ENCODE data around the gene KCNIP4.

DNA sequence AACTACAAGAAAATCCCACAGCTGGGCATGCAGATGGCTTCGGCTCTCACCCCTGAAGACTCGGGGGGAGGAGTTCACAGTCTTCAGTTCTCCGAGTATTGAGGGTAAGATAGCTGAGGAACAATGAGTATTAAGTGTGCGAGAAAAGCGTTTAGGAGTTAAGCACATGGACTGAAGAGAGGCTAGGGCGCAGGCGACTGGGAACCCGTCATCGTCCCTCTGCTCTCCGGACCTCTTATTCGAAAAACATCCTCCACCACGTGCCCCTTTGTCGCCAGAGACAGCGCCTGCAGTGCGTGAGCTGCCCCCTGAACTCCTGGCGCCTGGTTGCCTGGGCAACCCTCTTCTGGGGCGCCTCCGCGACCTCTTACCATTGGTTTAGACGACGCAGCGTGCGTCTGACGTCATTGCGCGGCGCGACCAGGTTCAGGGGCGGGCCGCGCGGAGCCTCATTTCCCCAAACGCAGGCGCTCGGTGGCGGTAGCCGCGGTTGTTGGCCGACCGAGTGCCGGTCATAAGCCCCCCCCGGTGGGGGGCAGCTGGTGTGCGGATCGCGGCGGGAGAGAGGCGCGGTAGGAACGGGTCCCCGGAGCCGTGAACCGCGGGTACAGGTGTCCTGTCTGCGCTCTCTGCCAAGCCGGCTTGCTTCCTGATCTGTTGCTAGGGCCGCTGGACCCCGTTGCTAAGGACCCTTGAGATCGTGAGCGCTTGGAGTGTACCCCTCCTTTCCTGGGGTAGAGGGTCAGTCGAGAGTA, 1248.4 kb downstream of the KCNIP4 start, which contains the start of gene PACRGL:
- peak in 3 of 11 experiments; percentile 12 to 36 (median 18) for TF ChIP-seq CTCF (IDR thresholded peaks at IDR 0.05 in 8 of 11, conservative IDR thresholded peaks at IDR 0.05 in 3 of 11)
- TF ChIP-seq POLR2A (IDR thresholded peaks at IDR 0.05): peak in 1 of 3 donors; percentile 18
- peak; percentile 79 to 92 (median 83) for TF ChIP-seq POLR2AphosphoS5 (IDR thresholded peaks at IDR 0.05)
